Bronchial epithelial cell (primary cell): ENCODE results near the gene KIFAP3. TPM values are rescaled to one million over a fixed set of nuclear protein-coding genes. Genes with fewer than 3 reads are reported as not detected.
"Not testable (repeated sequence)": the region's sequence is repeated elsewhere in the genome, so short reads cannot be mapped to it uniquely, and the experiment has no call there.

Experiments used
- DNase-seq: peaks from one replicate; pipeline ENCODE4 v3.0.0-alpha.2; 2010; ENCODE audit warnings: low read depth
- FAIRE-seq: peaks from 2 replicates; lab custom pipeline; 2011; peaks lifted over from hg19 to GRCh38; lab: Jason Lieb, UNC
- H3K27me3 ChIP-seq: 2 replicates; pipeline ENCODE4 v1.5.1; 2011; ENCODE audit warnings: low read length; ENCODE audit not compliant: control insufficient read depth, insufficient read depth
- H3K36me3 ChIP-seq: 2 replicates; pipeline ENCODE4 v1.5.1; 2011; ENCODE audit warnings: low read length; ENCODE audit not compliant: control insufficient read depth, insufficient read depth
- H3K4me3 ChIP-seq: 2 replicates; pipeline ENCODE4 v1.5.1; 2011; ENCODE audit warnings: mild to moderate bottlenecking, low read depth, low read length, control low read depth
- total RNA-seq: library from RNA; depleted of rRNA; stranded (reverse); fragments of >200 nt; gene quantifications from 2 replicates; pipeline ENCODE4 v1.2.1, GENCODE V29; 2014
- TF ChIP-seq, protein P1 (sequence below): IDR thresholded peaks from 2 replicates; pipeline ENCODE4 v1.5.1; 2011; ENCODE audit warnings: mild to moderate bottlenecking, moderate library complexity, low read length, control low read depth, inconsistent platforms; ENCODE audit not compliant: insufficient read depth, severe bottlenecking

Gene KIFAP3
- total RNA-seq, 1 donor from 2014 or later, result 11.1 TPM

DNA sequence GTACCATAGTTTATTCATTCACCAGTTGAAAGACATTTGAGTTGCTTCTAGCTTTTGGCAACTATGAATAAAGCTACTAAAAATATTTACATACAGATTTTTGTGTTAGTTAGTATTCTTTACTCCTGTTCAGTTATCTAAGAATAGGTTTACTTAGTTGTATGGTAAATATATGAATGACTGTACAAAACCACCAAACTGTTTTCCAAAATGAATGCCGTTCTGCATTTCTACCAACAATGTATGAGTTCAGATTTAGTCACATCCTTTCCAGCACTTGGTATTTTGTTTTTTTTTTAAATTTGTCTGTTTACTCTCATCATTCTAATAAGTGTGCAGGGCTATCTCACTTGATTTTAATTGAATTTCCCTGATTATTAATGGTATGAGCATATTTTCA, 3.4 kb upstream of the KIFAP3 start:
- FAIRE-seq, result no peak
- no peaks in the 10 kb centered on the region for H3K27me3 ChIP-seq
- no peaks in the 10 kb centered on the region for H3K36me3 ChIP-seq
- DNase-seq, result peak; percentile 73
- TF ChIP-seq, protein P1, sequence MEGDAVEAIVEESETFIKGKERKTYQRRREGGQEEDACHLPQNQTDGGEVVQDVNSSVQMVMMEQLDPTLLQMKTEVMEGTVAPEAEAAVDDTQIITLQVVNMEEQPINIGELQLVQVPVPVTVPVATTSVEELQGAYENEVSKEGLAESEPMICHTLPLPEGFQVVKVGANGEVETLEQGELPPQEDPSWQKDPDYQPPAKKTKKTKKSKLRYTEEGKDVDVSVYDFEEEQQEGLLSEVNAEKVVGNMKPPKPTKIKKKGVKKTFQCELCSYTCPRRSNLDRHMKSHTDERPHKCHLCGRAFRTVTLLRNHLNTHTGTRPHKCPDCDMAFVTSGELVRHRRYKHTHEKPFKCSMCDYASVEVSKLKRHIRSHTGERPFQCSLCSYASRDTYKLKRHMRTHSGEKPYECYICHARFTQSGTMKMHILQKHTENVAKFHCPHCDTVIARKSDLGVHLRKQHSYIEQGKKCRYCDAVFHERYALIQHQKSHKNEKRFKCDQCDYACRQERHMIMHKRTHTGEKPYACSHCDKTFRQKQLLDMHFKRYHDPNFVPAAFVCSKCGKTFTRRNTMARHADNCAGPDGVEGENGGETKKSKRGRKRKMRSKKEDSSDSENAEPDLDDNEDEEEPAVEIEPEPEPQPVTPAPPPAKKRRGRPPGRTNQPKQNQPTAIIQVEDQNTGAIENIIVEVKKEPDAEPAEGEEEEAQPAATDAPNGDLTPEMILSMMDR, result no peak
- H3K4me3 ChIP-seq, result no peak overlapping the region

GRCh38 chr1:170076952-170077351, 2.5 kb upstream of the KIFAP3 start:
- H3K4me3 ChIP-seq, DNase-seq, H3K27me3 ChIP-seq, H3K36me3 ChIP-seq, FAIRE-seq: not testable (repeated sequence)

DNA sequence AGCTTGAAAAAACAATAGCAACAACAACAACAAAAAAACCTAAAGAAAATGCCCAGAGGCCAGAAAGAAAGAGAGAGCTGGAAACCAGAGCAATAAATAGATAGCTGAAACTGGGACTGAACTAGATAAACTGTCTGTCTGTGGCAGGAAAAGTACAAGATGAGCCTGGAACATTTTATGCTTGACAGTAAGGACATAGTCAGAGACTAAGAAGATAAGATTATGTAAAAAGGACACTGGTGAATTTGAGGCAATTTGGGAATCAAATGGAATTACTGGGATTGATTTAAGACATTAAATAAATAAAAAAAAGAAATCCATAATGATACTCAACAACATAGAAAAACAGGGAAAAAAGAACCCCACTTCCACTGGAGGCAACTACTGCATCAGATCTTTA, 1.7 kb upstream of the KIFAP3 start:
- TF ChIP-seq, protein P1, result no peak
- no peak for DNase-seq
- FAIRE-seq, result no peak

GRCh38 chr1:170075186-170075585, 691 bp upstream of the KIFAP3 start:
- TF ChIP-seq, protein P1, result no peak
- no peak for FAIRE-seq
- DNase-seq, result no peak
- no peaks in the 10 kb centered on the region for H3K36me3 ChIP-seq
- no peaks in the 10 kb centered on the region for H3K27me3 ChIP-seq
- H3K4me3 ChIP-seq, result peak overlapping the region; percentile 66

More for the DNA sequence above, 1.7 kb upstream of the KIFAP3 start:
- Histone ChIP-seq H3K27me3 (no peaks in the 10 kb centered on the region), H3K4me3 (no peak overlapping the region), H3K36me3 (no peaks in the 10 kb centered on the region)

DNA sequence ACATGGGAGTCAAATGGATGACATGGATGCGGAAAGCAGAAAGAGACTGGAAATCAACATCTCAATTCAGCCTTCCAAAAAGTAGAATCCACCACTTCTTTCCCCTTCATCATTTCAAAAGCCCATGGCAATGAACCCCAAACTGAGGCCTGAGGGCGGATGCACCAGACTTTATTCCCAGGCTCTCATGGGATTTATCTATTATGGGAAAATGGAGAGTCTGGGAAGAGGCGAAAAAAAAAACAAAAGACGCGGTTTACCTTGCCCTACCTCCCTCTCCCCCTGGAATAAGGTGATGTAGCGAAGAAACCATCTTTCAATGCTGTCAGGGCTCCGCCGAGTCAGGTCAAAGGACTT, 624 bp downstream of the KIFAP3 start:
- Histone ChIP-seq H3K36me3 (no peaks in the 10 kb centered on the region), H3K4me3 (peak overlapping the region; percentile 66), H3K27me3 (no peaks in the 10 kb centered on the region)
- FAIRE-seq (no peak), DNase-seq (peak; percentile 3)
- TF ChIP-seq, protein P1, result no peak

DNA sequence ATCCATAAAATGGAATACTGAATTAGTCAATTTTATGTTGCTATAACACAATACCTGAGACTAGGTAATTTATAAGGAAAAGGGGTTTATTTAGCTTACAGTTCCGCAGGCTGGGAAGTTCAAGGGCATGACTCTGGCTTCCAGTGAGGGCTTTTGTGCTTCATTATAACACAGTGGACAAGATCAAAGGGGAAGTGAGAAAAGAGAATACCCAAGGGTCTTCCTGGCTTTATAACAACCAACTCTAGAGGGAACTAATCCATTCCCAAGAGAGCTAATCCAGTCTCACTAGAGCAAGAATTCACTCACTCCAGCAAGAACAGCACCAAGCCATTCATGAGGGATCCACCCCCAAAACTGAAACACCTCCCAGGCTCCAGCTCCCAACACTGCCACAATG, 3.1 kb downstream of the KIFAP3 start:
- FAIRE-seq (no peak), DNase-seq (no peak)
- Histone ChIP-seq H3K36me3 (no peaks in the 10 kb centered on the region), H3K27me3 (no peaks in the 10 kb centered on the region), H3K4me3 (no peak overlapping the region)
- TF ChIP-seq, protein P1, result no peak
